Neural progenitor cell (in vitro differentiated cells): Measurements from ENCODE around the gene HAPSTR1.

Experiments used
- CTCF ChIP-seq: fragments of 200-600 bp; sonication (generic); IDR thresholded peaks from 2 replicates; pipeline ENCODE4 v1.5.1; 2017; ENCODE audit warnings: antibody characterized with exemption, mild to moderate bottlenecking
- EZH2 ChIP-seq: fragments of 200-600 bp; sonication (generic); IDR thresholded peaks from 2 replicates; pipeline ENCODE4 v1.6.1; 2017; ENCODE audit warnings: antibody characterized with exemption, mild to moderate bottlenecking, moderate library complexity
- EZH2phosphoT487 ChIP-seq: fragments of 200-600 bp; sonication (generic); IDR thresholded peaks from 2 replicates; pipeline ENCODE4 v1.6.1; 2017; ENCODE audit warnings: antibody characterized with exemption

GRCh38 chr16:9042533-9042932 is 48.9 kb upstream of the HAPSTR1 start:
- no peak for TF ChIP-seq EZH2phosphoT487
- TF ChIP-seq CTCF: no peak
- no peak for TF ChIP-seq EZH2
